Mammary epithelial cell (primary cell): ENCODE measurements around the gene GP9.

ENCODE experiments used
- EZH2 ChIP-seq: IDR thresholded peaks from 2 replicates; pipeline ENCODE4 v1.6.1; 2012; ENCODE audit warnings: low read length, inconsistent platforms, borderline replicate concordance
- TF ChIP-seq, protein P1 (sequence below), 2 donors: IDR thresholded peaks in 1 of 2; conservative IDR thresholded peaks in 1 of 2; 2 replicates each; pipeline ENCODE4 v1.5.1; 2011 to 2012; ENCODE audit warnings: inconsistent platforms in 2 of 2, low read length in 2 of 2, mild to moderate bottlenecking in 2 of 2, control low read depth in 1 of 2, low read depth in 1 of 2; ENCODE audit not compliant: insufficient read depth in 1 of 2; ENCODE audit errors: extremely low read depth in 1 of 2

GRCh38 chr3:129068291-129068886, 7.8 kb downstream of the GP9 start:
- TF ChIP-seq, protein P1, sequence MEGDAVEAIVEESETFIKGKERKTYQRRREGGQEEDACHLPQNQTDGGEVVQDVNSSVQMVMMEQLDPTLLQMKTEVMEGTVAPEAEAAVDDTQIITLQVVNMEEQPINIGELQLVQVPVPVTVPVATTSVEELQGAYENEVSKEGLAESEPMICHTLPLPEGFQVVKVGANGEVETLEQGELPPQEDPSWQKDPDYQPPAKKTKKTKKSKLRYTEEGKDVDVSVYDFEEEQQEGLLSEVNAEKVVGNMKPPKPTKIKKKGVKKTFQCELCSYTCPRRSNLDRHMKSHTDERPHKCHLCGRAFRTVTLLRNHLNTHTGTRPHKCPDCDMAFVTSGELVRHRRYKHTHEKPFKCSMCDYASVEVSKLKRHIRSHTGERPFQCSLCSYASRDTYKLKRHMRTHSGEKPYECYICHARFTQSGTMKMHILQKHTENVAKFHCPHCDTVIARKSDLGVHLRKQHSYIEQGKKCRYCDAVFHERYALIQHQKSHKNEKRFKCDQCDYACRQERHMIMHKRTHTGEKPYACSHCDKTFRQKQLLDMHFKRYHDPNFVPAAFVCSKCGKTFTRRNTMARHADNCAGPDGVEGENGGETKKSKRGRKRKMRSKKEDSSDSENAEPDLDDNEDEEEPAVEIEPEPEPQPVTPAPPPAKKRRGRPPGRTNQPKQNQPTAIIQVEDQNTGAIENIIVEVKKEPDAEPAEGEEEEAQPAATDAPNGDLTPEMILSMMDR (conservative IDR thresholded peaks at IDR 0.05 in 1 of 2, IDR thresholded peaks at IDR 0.05 in 1 of 2; ENCODE audit: extremely low read depth in 1 of 2, insufficient read depth in 1 of 2, low read depth in 1 of 2, low read length in 2 of 2): no peak
- no peak for TF ChIP-seq EZH2
